ENCODE results near the gene CNIH2.

DNA sequence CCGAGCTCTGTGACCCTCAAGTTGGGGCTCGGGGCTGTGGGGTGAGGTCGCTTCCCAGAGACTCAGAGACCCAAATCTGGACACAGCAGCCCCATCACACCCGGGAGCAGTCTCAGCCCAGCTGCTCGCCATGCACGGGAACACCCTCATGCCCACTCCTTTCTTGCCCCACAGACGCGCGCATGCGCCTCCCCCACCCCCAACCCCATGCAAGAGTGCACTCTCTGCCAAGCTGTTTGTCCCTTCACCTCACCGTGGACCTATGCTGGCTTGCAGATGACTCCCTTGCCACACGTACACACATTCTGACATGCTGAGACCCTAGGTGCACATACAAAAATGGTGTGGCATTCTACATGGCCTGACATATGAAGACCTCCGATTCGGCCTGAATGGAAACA is 39.3 kb downstream of the CNIH2 start:
- no peak for TF ChIP-seq POLR2A (IDR thresholded peaks at IDR 0.05; ENCODE audit: low read depth, low read length)
- no peak for TF ChIP-seq POLR2AphosphoS5 (IDR thresholded peaks at IDR 0.05; ENCODE audit: low read depth, low read length)
